HepG2 (cell line): ENCODE results near the gene CCM2L. TPM values are rescaled to one million over a fixed set of nuclear protein-coding genes. Genes with fewer than 3 reads are reported as not detected.

ENCODE experiments used
- ATF7 ChIP-seq, 2 experiments: fragments of 450-650 bp in 1 of 2; sonication (generic) in 1 of 2; formaldehyde crosslinking in 1 of 2; IDR thresholded peaks; 2 replicates each; pipeline versions ENCODE4 v1.4.0 to v1.6.1; 2016 to 2020; ENCODE audit warnings: antibody characterized with exemption in 1 of 2, mild to moderate bottlenecking in 1 of 2, missing genetic modification reagents in 1 of 2
- CBX5 ChIP-seq: sonication (generic); formaldehyde crosslinking; IDR thresholded peaks from 2 replicates; pipeline ENCODE4 v1.4.0; 2020; ENCODE audit warnings: missing genetic modification reagents, borderline replicate concordance
- CEBPB ChIP-seq: IDR thresholded peaks from 2 replicates; pipeline ENCODE4 v1.6.1; 2011; ENCODE audit warnings: low read depth, low read length, improper control_type of control experiment, borderline replicate concordance
- HMG20B ChIP-seq: conservative IDR thresholded peaks from 2 replicates; pipeline ENCODE4 v1.6.1; 2016; ENCODE audit warnings: missing genetic modification reagents, missing compliant biosample characterization
- NFYB ChIP-seq: sonication (generic); formaldehyde crosslinking; IDR thresholded peaks from 2 replicates; pipeline ENCODE4 v1.4.0; 2020; ENCODE audit warnings: missing genetic modification reagents
- XRCC5 ChIP-seq: fragments of 200-400 bp; formaldehyde crosslinking; optimal IDR thresholded peaks from 2 replicates; pipeline ENCODE3; 2017; ENCODE audit warnings: mild to moderate bottlenecking, low read length
- ZFP36 ChIP-seq: fragments of 150-350 bp; IDR thresholded peaks from 2 replicates; pipeline ENCODE4 v1.6.1; 2018; ENCODE audit warnings: borderline replicate concordance, low read length, low read depth; ENCODE audit not compliant: partially characterized antibody
- ZNF446 ChIP-seq: sonication (generic); formaldehyde crosslinking; IDR thresholded peaks from 2 replicates; pipeline ENCODE4 v1.5.0; 2020; ENCODE audit warnings: mild to moderate bottlenecking, missing genetic modification reagents
- ZNF451 ChIP-seq: sonication (generic); formaldehyde crosslinking; IDR thresholded peaks from 2 replicates; pipeline ENCODE4 v1.5.0; 2020; ENCODE audit warnings: mild to moderate bottlenecking, missing genetic modification reagents
- ZNF83 ChIP-seq: sonication (generic); formaldehyde crosslinking; IDR thresholded peaks from 2 replicates; pipeline ENCODE4 v1.4.0; 2020; ENCODE audit warnings: missing genetic modification reagents, mild to moderate bottlenecking, borderline replicate concordance
- ZNF850 ChIP-seq: sonication (generic); formaldehyde crosslinking; conservative IDR thresholded peaks from 2 replicates; pipeline ENCODE4 v1.9.0; 2021; ENCODE audit warnings: mild to moderate bottlenecking, missing genetic modification reagents
- polyA plus RNA-seq, 8 experiments: library from polyadenylated mRNA; depleted of rRNA in 3 of 8; stranded (reverse) in 7 of 8; unstranded in 1 of 8; fragments of >200 nt; fragmentation: Illumina TruSeq in 4 of 8; extraction: Trizol in 4 of 8; gene quantifications; 2 replicates each; pipeline versions ENCODE4 v1.2.1 to v1.2.3, GENCODE V29; 2011 to 2016; ENCODE audit warnings: low read depth in 4 of 8, missing spikeins in 1 of 8, mixed read lengths in 1 of 8; ENCODE audit not compliant: insufficient read depth in 1 of 8
- total RNA-seq, 5 experiments: library from RNA; depleted of rRNA; stranded (reverse); fragments of >200 nt; fragmentation: Illumina TruSeq; extraction: Trizol; gene quantifications; 2 replicates each; pipeline ENCODE4 v1.2.3, GENCODE V29; 2016; ENCODE audit warnings: low read depth in 1 of 5
- TF ChIP-seq, protein P1 (sequence below): sonication (generic); formaldehyde crosslinking; IDR thresholded peaks from one replicate; pipeline ENCODE4 v1.5.1; 2020; ENCODE audit warnings: mild to moderate bottlenecking, missing genetic modification reagents; ENCODE audit errors: not compliant biosample characterization
- TF ChIP-seq, protein P2 (sequence below): sonication (generic); formaldehyde crosslinking; IDR thresholded peaks from 2 replicates; pipeline ENCODE4 v1.4.0; 2020; ENCODE audit warnings: missing genetic modification reagents
- TF ChIP-seq, protein P3 (sequence below), 2 experiments: fragments of 450-650 bp in 1 of 2; sonication (generic) in 1 of 2; formaldehyde crosslinking; IDR thresholded peaks; 2 replicates each; pipeline versions ENCODE4 v1.5.0 to v1.8.0; 2020 to 2022; ENCODE audit warnings: mild to moderate bottlenecking in 1 of 2, missing genetic modification reagents in 1 of 2

Gene CCM2L
- total and polyA plus RNA-seq, 2 of the 13 experiments (the other 11 are each of a cell fraction or from before 2014, with no cell fraction given) = 0.15 TPM; not detected in 1

DNA sequence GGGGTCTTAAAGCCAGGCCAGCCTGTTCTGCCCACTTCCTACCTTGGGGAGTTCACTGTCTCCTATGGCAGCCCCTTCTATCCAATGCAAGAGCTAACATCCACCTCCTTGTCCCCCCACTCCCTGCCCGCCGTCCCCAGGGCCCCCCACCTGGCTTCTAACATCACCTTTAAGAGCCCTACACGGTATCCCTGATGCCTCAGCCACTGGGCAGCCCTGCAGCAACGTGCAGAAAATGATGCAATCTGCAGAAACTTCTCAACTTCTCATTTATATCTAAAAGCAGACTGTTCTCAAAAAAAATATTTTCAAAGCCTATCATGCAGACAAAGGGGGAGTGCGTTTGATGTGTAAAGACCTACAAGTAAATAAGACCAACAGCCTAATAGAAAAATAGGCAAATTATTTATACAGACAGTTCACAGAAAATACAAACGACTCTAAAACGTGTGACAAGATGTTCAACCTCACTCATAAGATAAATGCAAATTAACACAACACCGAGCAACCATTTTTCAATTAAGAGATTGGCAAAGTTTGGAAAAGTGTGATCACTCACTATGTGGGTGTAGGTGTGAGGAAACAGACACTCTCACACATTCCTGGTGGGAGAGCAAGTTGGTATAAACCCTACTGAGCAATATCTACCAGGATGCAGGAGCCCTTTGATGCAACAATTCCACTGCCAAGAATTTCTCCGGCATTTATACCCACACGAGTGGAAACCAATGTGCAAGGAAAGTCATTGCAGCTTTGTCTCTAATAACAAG, 26.7 kb downstream of the CCM2L start (continued):
- TF ChIP-seq, protein P1, sequence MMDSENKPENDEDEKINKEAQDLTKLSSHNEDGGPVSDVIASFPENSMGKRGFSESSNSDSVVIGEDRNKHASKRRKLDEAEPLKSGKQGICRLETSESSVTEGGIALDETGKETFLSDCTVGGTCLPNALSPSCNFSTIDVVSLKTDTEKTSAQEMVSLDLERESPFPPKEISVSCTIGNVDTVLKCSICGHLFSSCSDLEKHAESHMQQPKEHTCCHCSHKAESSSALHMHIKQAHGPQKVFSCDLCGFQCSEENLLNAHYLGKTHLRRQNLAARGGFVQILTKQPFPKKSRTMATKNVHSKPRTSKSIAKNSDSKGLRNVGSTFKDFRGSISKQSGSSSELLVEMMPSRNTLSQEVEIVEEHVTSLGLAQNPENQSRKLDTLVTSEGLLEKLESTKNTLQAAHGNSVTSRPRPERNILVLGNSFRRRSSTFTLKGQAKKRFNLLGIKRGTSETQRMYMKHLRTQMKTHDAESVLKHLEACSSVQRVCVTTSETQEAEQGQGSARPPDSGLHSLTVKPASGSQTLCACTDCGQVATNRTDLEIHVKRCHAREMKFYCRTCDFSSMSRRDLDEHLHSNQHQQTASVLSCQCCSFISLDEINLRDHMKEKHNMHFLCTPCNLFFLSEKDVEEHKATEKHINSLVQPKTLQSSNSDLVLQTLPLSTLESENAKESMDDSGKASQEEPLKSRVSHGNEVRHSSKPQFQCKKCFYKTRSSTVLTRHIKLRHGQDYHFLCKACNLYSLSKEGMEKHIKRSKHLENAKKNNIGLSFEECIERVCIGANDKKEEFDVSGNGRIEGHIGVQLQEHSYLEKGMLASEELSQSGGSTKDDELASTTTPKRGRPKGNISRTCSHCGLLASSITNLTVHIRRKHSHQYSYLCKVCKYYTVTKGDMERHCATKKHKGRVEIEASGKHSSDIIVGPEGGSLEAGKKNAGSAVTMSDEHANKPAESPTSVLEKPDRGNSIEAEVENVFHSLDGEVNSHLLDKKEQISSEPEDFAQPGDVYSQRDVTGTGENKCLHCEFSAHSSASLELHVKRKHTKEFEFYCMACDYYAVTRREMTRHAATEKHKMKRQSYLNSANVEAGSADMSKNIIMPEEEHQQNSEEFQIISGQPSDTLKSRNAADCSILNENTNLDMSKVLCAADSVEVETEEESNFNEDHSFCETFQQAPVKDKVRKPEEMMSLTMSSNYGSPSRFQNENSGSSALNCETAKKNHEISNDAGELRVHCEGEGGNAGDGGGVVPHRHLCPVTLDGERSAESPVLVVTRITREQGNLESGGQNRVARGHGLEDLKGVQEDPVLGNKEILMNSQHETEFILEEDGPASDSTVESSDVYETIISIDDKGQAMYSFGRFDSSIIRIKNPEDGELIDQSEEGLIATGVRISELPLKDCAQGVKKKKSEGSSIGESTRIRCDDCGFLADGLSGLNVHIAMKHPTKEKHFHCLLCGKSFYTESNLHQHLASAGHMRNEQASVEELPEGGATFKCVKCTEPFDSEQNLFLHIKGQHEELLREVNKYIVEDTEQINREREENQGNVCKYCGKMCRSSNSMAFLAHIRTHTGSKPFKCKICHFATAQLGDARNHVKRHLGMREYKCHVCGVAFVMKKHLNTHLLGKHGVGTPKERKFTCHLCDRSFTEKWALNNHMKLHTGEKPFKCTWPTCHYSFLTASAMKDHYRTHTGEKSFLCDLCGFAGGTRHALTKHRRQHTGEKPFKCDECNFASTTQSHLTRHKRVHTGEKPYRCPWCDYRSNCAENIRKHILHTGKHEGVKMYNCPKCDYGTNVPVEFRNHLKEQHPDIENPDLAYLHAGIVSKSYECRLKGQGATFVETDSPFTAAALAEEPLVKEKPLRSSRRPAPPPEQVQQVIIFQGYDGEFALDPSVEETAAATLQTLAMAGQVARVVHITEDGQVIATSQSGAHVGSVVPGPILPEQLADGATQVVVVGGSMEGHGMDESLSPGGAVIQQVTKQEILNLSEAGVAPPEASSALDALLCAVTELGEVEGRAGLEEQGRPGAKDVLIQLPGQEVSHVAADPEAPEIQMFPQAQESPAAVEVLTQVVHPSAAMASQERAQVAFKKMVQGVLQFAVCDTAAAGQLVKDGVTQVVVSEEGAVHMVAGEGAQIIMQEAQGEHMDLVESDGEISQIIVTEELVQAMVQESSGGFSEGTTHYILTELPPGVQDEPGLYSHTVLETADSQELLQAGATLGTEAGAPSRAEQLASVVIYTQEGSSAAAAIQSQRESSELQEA (CRISPR knock-in tag) = no peak
- no peak for TF ChIP-seq NFYB (CRISPR knock-in tag)
- TF ChIP-seq, protein P2, sequence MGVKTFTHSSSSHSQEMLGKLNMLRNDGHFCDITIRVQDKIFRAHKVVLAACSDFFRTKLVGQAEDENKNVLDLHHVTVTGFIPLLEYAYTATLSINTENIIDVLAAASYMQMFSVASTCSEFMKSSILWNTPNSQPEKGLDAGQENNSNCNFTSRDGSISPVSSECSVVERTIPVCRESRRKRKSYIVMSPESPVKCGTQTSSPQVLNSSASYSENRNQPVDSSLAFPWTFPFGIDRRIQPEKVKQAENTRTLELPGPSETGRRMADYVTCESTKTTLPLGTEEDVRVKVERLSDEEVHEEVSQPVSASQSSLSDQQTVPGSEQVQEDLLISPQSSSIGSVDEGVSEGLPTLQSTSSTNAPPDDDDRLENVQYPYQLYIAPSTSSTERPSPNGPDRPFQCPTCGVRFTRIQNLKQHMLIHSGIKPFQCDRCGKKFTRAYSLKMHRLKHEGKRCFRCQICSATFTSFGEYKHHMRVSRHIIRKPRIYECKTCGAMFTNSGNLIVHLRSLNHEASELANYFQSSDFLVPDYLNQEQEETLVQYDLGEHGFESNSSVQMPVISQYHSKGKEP (CRISPR knock-in tag) = no peak
- TF ChIP-seq ZNF83 (CRISPR knock-in tag) = no peak
- TF ChIP-seq CEBPB = peak; percentile 74; the same call in 1 of the 2 replicates
- TF ChIP-seq ZNF850 (CRISPR knock-in tag) = no peak
- TF ChIP-seq ZFP36 = no peak
- TF ChIP-seq CBX5 (CRISPR knock-in tag) = no peak
- no peak for TF ChIP-seq ZNF451
- no peak for TF ChIP-seq HMG20B (CRISPR knock-in tag)
- TF ChIP-seq ZNF446 (CRISPR knock-in tag) = no peak
- TF ChIP-seq ATF7 (IDR thresholded peaks at IDR 0.05) = peak; percentile 27; the same call in 1 of the 2 replicates
- TF ChIP-seq ATF7 (CRISPR knock-in tag; IDR thresholded peaks at IDR 0.05) = no peak
- TF ChIP-seq, protein P3, sequence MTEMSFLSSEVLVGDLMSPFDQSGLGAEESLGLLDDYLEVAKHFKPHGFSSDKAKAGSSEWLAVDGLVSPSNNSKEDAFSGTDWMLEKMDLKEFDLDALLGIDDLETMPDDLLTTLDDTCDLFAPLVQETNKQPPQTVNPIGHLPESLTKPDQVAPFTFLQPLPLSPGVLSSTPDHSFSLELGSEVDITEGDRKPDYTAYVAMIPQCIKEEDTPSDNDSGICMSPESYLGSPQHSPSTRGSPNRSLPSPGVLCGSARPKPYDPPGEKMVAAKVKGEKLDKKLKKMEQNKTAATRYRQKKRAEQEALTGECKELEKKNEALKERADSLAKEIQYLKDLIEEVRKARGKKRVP (CRISPR knock-in tag; IDR thresholded peaks at IDR 0.05) = peak in 1 of 2 experiments; percentile 91; a peak in 2 of 4 replicates
- no peak for TF ChIP-seq XRCC5
